Progenitor cell of endocrine pancreas (in vitro differentiated cells): ENCODE data around the gene COPS8. TPM values are rescaled to one million over a fixed set of nuclear protein-coding genes. Genes with fewer than 3 reads are reported as not detected.
A peak's percentile ranks its signal among the peaks of the same experiment; 100 is the strongest.

Experiments
- DNase-seq: peaks from one replicate; pipeline ENCODE4 v3.0.0; 2021; ENCODE audit warnings: low spot score; ENCODE audit not compliant: unreplicated experiment
- H3K27ac Mint-ChIP-seq: 2 replicates; pipeline ENCODE4 v1.8.0; 2021; ENCODE audit warnings: mild to moderate bottlenecking, moderate library complexity, mixed read lengths
- H3K27me3 Mint-ChIP-seq: 2 replicates; pipeline ENCODE4 v1.8.0; 2021; ENCODE audit warnings: mixed read lengths
- H3K36me3 Mint-ChIP-seq: 2 replicates; pipeline ENCODE4 v1.8.0; 2022; ENCODE audit warnings: mixed read lengths; ENCODE audit not compliant: insufficient read depth
- H3K4me1 Mint-ChIP-seq: 2 replicates; pipeline ENCODE4 v1.8.0; 2021; ENCODE audit warnings: low read depth, mixed read lengths
- H3K4me3 Mint-ChIP-seq: 2 replicates; pipeline ENCODE4 v1.8.0; 2021; ENCODE audit warnings: low read depth, mild to moderate bottlenecking, moderate library complexity, mixed read lengths
- H3K9me3 Mint-ChIP-seq: 2 replicates; pipeline ENCODE4 v1.8.0; 2021; ENCODE audit warnings: low read depth, mixed read lengths
- CTCF ChIP-seq: fragments of 200-600 bp; sonication (generic); IDR thresholded peaks from one replicate; pipeline ENCODE4 v1.5.0; 2021; ENCODE audit warnings: antibody characterized with exemption, mild to moderate bottlenecking; ENCODE audit not compliant: unreplicated experiment
- total RNA-seq: library from RNA; stranded (reverse); gene quantifications from 2 replicates; pipeline ENCODE4 v1.2.1, GENCODE V29; 2021

Gene COPS8
- total RNA-seq, 1 donor from 2014 or later, result 46.4 TPM

DNA sequence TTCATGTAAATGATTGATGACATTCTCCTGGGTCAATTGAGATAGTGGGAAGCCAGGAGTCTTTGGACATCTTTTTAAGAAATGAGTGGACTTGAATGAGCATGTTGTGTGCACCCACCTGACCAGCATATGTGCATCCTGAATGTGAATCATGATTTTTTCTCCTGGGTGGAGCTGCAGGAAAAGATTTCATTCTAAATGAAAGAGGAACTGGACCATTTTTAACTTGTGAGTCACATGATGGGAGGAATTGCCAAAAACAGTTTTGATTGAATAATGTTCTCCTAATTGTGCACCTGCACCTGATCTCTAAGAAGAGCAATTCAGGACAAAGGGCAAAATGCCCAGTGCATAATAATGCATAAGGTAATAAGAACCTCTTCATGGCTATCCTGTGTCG, 32.3 kb downstream of the COPS8 start:
- Mint-ChIP-seq H3K9me3 (no peaks in the 10 kb centered on the region), H3K27me3 (peaks cover 26% of the 10 kb centered on the region), H3K27ac (no peak overlapping the region), H3K4me3 (no peak overlapping the region), H3K4me1 (no peaks in the 10 kb centered on the region), H3K36me3 (no peaks in the 10 kb centered on the region)
- no peak for TF ChIP-seq CTCF
- DNase-seq, result no peak

- no peak for TF ChIP-seq CTCF
- Mint-ChIP-seq H3K27me3 (peaks cover 29% of the 10 kb centered on the region), H3K9me3 (no peaks in the 10 kb centered on the region), H3K4me1 (no peaks in the 10 kb centered on the region), H3K27ac (no peak overlapping the region), H3K4me3 (no peak overlapping the region), H3K36me3 (no peaks in the 10 kb centered on the region)
- no peak for DNase-seq
These were observed 33.0 kb downstream of the COPS8 start for GRCh38 chr2:237118561-237119155.

DNA sequence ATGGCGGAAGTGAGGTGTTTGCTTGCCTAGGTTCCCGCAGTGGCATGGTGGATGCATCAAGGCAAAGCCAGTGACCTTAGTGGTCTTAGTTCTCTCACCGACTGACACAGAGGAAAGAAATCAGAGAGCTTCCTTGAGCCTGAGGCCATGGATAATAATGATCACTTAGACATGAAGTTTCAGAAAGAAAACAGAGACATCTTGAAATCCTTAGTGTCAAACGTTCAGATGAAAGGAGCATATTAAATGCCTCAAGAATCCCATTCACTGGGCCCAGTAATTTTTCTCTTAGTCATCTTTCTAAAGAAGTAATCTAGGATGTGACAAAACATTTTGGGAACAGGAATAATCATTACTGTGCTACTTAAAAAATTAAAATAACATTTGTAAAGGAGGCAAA, 35.2 kb downstream of the COPS8 start:
- H3K4me1 Mint-ChIP-seq, result no peaks in the 10 kb centered on the region
- no peak overlapping the region for H3K27ac Mint-ChIP-seq
- no peaks in the 10 kb centered on the region for H3K36me3 Mint-ChIP-seq
- peaks cover 39% of the 10 kb centered on the region for H3K27me3 Mint-ChIP-seq
- no peak for TF ChIP-seq CTCF
- H3K4me3 Mint-ChIP-seq, result no peak overlapping the region
- no peak for DNase-seq
- no peaks in the 10 kb centered on the region for H3K9me3 Mint-ChIP-seq

DNA sequence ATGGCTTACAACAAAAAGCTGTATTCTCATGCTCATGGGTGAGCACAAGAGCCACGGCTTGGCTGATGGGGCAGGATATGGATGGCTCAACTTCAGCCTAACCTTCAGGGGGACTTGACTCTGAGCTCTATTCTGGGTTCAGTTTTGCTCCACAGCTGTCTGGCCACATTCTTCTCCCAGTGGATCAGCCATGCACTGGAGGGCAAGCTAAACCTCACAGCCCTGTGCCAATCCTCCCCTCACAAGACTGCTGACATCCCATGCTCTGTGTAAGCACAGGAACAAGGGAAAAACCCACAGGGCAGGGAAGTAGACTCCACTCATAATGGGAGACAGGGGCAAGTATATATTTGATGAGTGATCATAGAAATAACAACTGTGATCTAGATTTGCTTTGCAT, 35.6 kb downstream of the COPS8 start:
- TF ChIP-seq CTCF, result no peak

DNA sequence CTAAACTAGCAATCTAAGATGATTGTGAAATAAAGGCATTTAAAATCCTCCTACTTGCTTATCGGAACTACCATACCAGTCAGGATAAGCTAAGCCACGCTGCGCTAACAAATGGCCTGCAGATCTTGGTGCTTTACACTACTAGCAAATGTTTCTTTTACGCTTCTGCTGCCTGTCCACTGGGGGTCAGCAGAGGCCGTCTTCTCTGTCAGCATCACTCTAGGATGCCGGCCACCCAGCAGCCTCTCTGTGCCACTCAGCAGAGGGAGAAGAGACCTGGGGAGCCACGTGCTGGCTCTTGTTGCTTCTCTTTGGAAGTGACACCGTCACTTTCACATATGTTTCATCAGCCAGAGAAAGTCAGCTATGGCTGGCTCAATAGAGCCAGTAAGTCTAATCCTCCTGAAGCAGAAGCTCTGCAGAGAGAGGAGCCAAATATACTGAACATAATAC, 36.6 kb downstream of the COPS8 start:
- peak; percentile 67 for TF ChIP-seq CTCF
- Mint-ChIP-seq H3K36me3 (no peaks in the 10 kb centered on the region), H3K27me3 (peaks cover 36% of the 10 kb centered on the region), H3K4me1 (no peaks in the 10 kb centered on the region), H3K9me3 (no peaks in the 10 kb centered on the region), H3K27ac (no peak overlapping the region), H3K4me3 (no peak overlapping the region)
- DNase-seq, result peak; percentile 41

More for the DNA sequence above, 35.6 kb downstream of the COPS8 start:
- H3K36me3 Mint-ChIP-seq, result no peaks in the 10 kb centered on the region
- peaks cover 39% of the 10 kb centered on the region for H3K27me3 Mint-ChIP-seq
- H3K27ac Mint-ChIP-seq, result no peak overlapping the region
- H3K4me1 Mint-ChIP-seq, result no peaks in the 10 kb centered on the region
- DNase-seq, result no peak
- no peaks in the 10 kb centered on the region for H3K9me3 Mint-ChIP-seq
- no peak overlapping the region for H3K4me3 Mint-ChIP-seq
